Breast epithelium (tissue), 4 donors: Measurements from ENCODE around the gene MPP4. TPM values are rescaled to one million over a fixed set of nuclear protein-coding genes. Genes with fewer than 3 reads are reported as not detected.

ENCODE experiments used
- DNase-seq, 2 donors: peaks; one replicate each; pipeline ENCODE4 v3.0.0-alpha.2; 2019; ENCODE audit warnings: low spot score in 2 of 2
- H3K27ac ChIP-seq, 2 donors: fragments of 200-600 bp; sonication (generic) in 1 of 2; one replicate each; pipeline ENCODE4 v1.5.1; 2016 to 2019; ENCODE audit warnings: mild to moderate bottlenecking in 1 of 2
- H3K27me3 ChIP-seq, 2 donors: fragments of 200-600 bp; sonication (generic) in 1 of 2; one replicate each; pipeline versions ENCODE4 v1.5.1 to v1.6.0; 2017 to 2019; ENCODE audit warnings: control low read depth in 1 of 2, mild to moderate bottlenecking in 1 of 2
- H3K36me3 ChIP-seq: fragments of 200-600 bp; one replicate; pipeline ENCODE4 v1.5.1; 2019
- H3K4me1 ChIP-seq, 2 donors: fragments of 200-600 bp; sonication (generic); one replicate each; pipeline ENCODE4 v1.5.1; 2016 to 2019; ENCODE audit warnings: control low read depth in 1 of 2
- H3K4me3 ChIP-seq, 3 donors: fragments of 200-600 bp; sonication (generic); 1 replicate in 2 of 3; 2 replicates in 1 of 3; pipeline ENCODE4 v1.5.1; 2016 to 2019; ENCODE audit warnings: mild to moderate bottlenecking in 3 of 3, moderate library complexity in 2 of 3
- H3K9me3 ChIP-seq, 2 donors: fragments of 200-600 bp; sonication (generic) in 1 of 2; one replicate each; pipeline ENCODE4 v1.5.1; 2016 to 2019; ENCODE audit warnings: control low read depth in 1 of 2
- CTCF ChIP-seq, 3 donors: fragments of 450-650 bp; IDR thresholded peaks; one replicate each; pipeline ENCODE4 v1.5.1; 2016 to 2017; ENCODE audit warnings: antibody characterized with exemption in 3 of 3, mild to moderate bottlenecking in 3 of 3, moderate library complexity in 3 of 3
- POLR2A ChIP-seq: fragments of 450-650 bp; IDR thresholded peaks from one replicate; pipeline ENCODE4 v1.6.1; 2016; ENCODE audit warnings: antibody characterized with exemption, mild to moderate bottlenecking, moderate library complexity
- POLR2AphosphoS5 ChIP-seq, 3 donors: sonication (generic); formaldehyde crosslinking; IDR thresholded peaks; one replicate each; pipeline ENCODE4 v1.6.1; 2017; ENCODE audit warnings: antibody characterized with exemption in 3 of 3
- intact Hi-C: fragments of 100-400 bp; cut with DNase I; formaldehyde crosslinking; loops from one replicate; pipeline ENCODE4 v1.15.1; 2023; ENCODE audit warnings: low total_unique reads
- total RNA-seq, 3 donors: library from RNA; depleted of rRNA; stranded (reverse); fragments of >200 nt; gene quantifications; one replicate each; pipeline ENCODE4 v1.1.0, GENCODE V29; 2016

Gene MPP4
- total RNA-seq: under 1 TPM in 2 of 3 donors, not detected in 1; 0.16 to 0.29 TPM

GRCh38 chr2:201698588-201699226 lies at the start of gene MPP4:
Gene MPP4, minus strand, starts transcription at chr2:201698644. Its CDS starts 4,690 bp downstream, at chr2:201693954.
- Histone ChIP-seq H3K4me3 (no peak within 1 kb of the TSS), H3K36me3 (no peaks in the 10 kb centered on the region), H3K4me1 (no peaks in the 10 kb centered on the region), H3K9me3 (no peaks in the 10 kb centered on the region), H3K27ac (peak within 1 kb of the TSS; percentile 28 to 42), H3K27me3 (no peaks in the 10 kb centered on the region)
- DNase-seq: no peak
- intact Hi-C loops: no loop called here
- TF ChIP-seq POLR2AphosphoS5 (IDR thresholded peaks at IDR 0.05) (no peak), POLR2A (no peak), CTCF (IDR thresholded peaks at IDR 0.05) (no peak)

- Histone ChIP-seq H3K9me3 (no peaks in the 10 kb centered on the region), H3K4me3 (no peak overlapping the region), H3K27ac (no peak overlapping the region), H3K27me3 (no peaks in the 10 kb centered on the region), H3K4me1 (no peaks in the 10 kb centered on the region), H3K36me3 (no peaks in the 10 kb centered on the region)
- no peak for DNase-seq
- TF ChIP-seq POLR2A (no peak), CTCF (IDR thresholded peaks at IDR 0.05) (no peak), POLR2AphosphoS5 (IDR thresholded peaks at IDR 0.05) (no peak)
- intact Hi-C loops: no loop called here
Observed at GRCh38 chr2:201746551-201746950, 48.1 kb upstream of the MPP4 start.

- DNase-seq: no peak
- no peak for TF ChIP-seq CTCF (IDR thresholded peaks at IDR 0.05)
- TF ChIP-seq POLR2AphosphoS5 (IDR thresholded peaks at IDR 0.05): no peak
- no peak for TF ChIP-seq POLR2A
- intact Hi-C loops: no loop called here
- Histone ChIP-seq H3K4me3 (no peak overlapping the region), H3K27me3 (no peaks in the 10 kb centered on the region), H3K36me3 (peaks cover 3% of the 10 kb centered on the region), H3K9me3 (no peaks in the 10 kb centered on the region), H3K27ac (no peak overlapping the region), H3K4me1 (no peaks in the 10 kb centered on the region)
Observed at GRCh38 chr2:201735486-201735885, 37.0 kb upstream of the MPP4 start.

- intact Hi-C loops: no loop called here
Observed at GRCh38 chr2:201734111-201734510, 35.7 kb upstream of the MPP4 start.

More at GRCh38 chr2:201734111-201734510, 35.7 kb upstream of the MPP4 start:
- Histone ChIP-seq H3K27me3 (no peaks in the 10 kb centered on the region), H3K9me3 (no peaks in the 10 kb centered on the region), H3K36me3 (peaks cover 3% of the 10 kb centered on the region), H3K4me1 (no peaks in the 10 kb centered on the region), H3K27ac (no peak overlapping the region), H3K4me3 (no peak overlapping the region)
- TF ChIP-seq CTCF (IDR thresholded peaks at IDR 0.05) (no peak), POLR2A (no peak), POLR2AphosphoS5 (IDR thresholded peaks at IDR 0.05) (no peak)
- no peak for DNase-seq
